ENCODE measurements around the gene CREBL2.
"Not testable (repeated sequence)": the region's sequence is repeated elsewhere in the genome, so short reads cannot be mapped to it uniquely, and the experiment has no call there.

The CREBL2 gene

DNA sequence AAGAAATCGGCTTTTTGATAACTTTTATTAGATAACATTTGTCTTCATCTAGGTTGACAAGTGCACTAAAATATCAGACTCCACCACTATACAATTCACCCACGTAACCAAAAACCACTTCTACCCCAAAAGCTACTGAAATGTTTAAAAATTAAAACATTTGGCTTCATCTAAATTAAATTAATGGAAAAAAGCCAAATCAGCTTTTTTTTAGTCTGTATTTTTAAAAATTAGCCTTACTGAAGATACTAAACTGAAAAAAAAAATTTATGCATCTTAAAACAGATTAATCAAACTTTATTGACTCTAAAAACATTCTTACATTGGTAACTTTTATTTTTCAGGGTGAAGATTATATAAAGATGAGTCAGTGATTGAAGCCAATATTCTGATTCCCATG is 30.0 kb downstream of the CREBL2 start:
- DNase-seq = no peak

DNA sequence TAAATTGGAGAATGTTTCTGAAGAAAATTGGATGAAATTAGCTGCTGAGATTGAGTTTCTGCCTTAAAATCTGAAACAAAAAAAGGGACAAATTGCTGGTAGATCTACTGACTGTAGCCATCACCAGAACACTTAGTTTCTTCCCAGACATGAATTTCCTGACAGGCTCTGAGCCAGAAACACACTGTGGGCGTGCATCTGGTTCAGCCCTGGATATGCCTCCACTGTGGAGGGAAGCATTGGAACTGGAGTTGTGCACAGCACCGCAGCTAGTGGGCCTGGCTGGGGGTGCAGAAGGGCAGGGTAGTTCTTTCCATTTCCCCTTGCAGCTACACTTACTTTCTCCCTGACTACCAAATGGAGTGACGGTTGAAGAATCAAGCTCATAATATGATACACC is 31.2 kb downstream of the CREBL2 start:
- DNase-seq = no peak

GRCh38 chr12:12645485-12645884 is 33.8 kb downstream of the CREBL2 start:
- DNase-seq = peak; percentile 56

- not testable (repeated sequence) for DNase-seq
Observed at GRCh38 chr12:12645968-12646367, 34.3 kb downstream of the CREBL2 start.

DNA sequence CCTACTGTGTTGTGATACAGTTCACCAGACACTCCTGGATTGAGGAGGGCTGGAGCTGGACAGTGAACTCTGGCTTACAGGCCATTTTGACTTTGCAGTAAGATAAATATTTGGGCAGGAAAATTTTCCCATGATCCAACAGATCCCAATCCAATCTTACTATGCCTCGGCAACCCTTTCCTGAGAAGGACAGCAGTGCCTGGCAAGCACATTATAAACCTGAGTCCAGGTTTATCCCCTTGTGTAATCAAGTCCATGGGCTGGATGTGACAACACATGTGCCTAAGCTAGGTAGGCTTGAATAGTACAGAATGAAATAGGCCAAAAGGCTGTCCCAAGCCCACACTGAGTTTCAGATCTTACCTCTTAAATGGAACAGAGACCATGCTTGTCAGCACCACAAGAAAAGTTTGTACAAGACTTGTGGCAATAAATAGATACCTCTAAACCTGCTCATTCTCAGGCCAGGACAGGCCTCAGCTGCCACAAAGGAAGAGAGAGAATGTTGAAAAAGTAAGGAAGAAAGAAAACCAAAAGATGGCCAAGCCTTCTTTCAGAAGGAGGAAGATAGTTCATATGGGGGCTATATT is 34.9 kb downstream of the CREBL2 start:
- no peak for DNase-seq

DNA sequence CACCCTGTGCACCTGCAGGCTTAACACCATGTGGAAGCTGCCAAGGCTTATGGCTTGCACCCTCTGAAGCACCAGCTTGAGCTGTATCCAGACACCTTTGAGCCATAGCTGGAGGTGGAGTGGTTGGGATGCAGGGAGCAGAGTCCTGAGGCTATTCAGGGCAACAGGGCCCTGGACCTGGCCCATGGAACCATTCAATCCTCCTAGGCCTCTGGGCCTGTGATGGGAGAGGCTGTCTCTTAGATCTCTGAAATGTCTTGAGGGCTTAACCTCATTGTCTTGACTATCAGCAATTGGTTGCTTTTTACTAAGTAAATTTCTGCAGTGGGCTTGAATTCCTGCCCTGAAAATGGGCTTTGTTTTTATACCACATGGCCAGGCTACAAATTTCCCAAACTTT is 36.6 kb downstream of the CREBL2 start:
- DNase-seq = no peak

DNA sequence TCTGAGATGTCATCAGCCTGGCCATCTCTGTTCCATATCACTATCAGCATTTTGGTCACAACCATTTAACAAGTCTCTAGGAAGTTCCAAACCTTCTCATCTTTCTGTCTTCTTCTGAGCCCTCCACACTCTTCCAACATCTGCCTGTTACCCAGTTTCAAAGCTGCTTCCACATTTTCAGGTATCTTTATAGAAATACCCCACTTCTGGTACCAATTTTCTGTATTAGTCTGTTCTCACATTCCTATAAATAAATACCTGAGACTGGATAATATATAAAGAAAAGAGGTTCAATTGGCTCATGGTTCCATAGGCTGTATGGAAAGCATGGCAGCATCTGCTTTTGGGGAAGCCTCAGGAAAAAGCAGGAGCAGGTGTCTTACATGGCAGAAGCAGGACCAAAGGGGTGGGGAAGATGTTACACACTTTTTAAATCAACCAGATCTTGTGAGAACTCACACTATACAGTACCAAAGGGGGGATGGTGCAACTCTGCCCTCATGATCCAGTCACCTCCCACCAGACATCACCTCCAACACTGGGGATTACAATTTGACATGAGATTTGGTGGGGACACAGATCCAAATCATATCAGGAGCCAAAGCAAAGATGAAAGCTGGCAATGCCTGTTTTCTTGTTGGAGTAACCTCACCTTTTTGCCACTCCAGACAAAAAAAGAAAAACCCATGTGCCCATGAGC is 37.4 kb downstream of the CREBL2 start:
- no peak for DNase-seq

GRCh38 chr12:12651752-12652151 is 40.1 kb downstream of the CREBL2 start:
- DNase-seq = no peak

DNA sequence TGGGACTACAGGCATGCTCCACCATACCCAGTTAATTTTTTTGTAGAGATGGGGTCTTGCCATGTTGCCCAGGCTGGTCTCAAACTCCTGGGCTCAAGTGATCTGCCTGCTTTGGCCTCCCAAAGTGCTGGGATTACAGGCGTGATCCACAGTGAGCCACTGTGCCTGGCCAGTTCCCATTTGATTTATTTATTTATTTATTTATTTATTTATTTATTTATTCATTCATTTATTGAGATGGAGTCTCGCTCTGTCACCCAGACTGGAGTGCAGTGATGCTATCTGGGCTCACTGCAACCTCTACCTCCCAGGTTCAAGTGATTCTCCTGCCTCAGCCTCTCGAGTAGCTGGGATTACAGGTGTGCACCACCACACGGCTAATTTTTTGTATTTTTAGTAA is 41.0 kb downstream of the CREBL2 start:
- DNase-seq = not testable (repeated sequence)

- DNase-seq = no peak
Observed at GRCh38 chr12:12653922-12654321, 42.2 kb downstream of the CREBL2 start.

DNA sequence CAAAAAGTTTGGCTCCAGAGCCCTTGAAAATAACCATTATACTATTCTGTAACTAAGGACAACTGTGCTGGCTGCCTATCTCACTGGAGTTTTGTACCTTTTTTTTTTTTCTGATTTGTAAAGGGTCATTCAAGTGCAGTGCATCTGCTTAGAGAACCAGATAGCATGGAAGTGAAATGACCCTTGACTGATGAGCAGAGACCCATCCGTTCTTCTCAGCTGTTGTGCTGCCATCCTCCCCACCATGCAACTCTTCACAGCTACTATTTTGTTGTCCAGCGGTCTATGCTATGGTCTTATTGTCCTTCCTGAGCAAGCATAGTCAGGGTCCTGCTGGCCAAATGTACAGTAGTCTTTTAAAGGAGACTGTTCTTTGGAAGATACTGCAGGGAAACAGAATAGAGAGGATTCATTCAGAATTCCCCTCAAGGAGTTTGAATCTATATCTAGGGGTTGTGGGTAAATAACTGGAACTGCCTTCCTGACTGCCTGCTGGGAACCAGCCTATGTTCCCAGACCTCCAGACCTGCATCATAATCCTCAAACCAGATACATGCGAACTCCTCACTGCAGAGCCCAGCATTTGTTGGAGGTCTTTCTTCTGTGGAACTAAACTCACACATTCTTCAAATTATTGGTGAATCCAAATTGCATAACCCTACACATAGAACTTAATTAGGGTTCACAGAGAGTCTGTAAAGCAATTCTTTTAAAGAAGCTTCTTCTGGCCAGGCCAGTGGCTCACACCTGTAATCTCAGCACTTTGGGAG is 43.2 kb downstream of the CREBL2 start:
- no peak for DNase-seq

GRCh38 chr12:12660201-12660600 is 48.5 kb downstream of the CREBL2 start:
- DNase-seq = no peak

DNA sequence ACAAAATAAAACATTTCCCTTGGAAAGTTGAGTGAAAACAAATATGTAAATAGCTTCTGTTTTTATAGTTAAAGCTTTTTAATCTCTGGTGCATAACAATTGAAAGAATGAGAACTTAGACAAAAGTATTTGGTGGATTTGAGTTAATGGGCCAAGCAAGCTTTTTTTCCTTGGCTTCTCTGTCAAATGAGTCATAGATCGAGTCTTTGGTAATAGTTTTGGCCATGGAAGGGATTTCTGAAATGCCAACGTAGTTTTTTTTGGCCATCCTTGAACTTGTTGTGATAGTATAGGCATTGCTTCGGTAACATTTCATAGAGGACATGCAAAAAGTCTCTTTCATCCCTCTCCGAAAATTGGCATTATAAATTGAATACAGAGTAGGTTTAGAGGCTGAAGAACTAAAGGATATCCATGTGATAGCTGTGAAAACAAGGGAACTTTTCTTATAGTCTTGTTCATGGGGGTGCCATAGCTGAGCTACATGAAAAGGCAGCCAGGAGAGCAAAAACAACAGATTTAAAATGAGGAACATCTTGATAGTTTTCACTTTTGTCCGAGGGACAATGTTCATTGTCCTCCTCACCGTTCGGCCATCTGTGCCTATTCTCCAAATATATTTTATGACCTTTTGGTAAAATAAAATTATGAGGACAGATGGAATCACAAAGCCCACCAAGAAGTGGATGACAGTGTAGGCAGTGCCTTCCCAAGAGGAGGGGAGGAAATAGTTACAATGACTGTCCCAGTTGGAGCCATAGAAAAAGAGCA is 49.6 kb downstream of the CREBL2 start:
- DNase-seq = no peak

- DNase-seq = no peak
Observed at GRCh38 chr12:12663644-12664294, 52.1 kb downstream of the CREBL2 start.

DNA sequence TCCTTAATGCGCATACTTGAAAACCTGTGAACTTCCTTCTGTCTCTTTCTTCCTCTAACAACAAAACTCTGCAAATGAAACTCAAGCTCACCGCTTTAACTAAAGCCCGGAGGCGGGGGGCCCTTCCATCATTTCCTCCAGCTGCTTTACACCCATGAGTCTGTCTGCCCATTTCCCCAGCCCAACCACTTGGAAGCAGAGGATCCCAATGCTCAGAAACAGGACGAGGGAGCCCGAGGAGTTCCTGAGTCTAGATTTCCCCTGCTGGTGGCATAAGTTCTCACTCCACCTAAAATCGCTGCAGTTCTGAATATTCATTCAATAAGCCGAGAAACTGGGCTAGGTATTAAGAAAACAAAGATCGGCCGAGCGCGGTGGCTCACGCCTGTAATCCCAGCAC is 53.5 kb downstream of the CREBL2 start:
- DNase-seq = no peak

- no peak for DNase-seq
Observed at GRCh38 chr12:12668005-12668404, 56.3 kb downstream of the CREBL2 start.

GRCh38 chr12:12669020-12669419 is 57.3 kb downstream of the CREBL2 start:
- DNase-seq = no peak

DNA sequence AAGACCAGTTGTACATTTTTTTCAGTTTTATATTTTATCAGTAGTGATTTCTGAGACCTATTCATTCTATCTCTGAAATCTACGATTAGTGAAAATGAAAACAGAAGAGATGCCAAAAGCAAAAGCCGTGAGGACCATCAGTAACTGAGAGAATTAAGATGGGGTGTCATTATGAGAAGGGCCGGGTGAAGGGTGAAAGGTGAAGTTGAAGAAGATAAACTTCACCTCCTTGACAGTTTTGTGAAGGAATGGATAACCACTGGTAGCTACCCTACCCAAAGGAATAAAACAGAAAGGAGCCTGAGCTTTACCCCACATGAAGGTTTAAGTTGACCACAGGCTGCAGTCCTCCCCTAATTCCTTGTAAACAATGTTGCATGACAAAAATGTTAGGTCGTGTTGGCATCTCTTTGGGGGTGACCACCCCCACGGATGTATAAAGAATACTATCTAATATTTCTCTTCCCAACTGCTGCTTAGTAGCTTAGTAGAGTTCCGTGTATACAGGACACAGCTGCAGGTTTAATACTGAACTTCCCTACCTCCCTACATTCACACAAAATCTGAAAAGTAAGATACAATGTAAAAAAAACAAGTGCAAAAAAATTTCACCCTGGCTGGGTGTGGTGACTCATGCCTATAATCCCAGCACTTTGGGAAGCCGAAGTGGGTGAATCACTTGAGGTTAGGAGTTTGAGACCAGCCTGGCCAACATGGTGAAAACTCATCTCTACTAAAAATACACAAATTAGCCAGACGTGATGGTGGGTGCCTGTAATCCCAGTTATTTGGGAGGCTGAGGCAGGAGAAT is 60.4 kb downstream of the CREBL2 start:
- no peak for DNase-seq

GRCh38 chr12:12673296-12673695 is 61.6 kb downstream of the CREBL2 start:
- no peak for DNase-seq

- DNase-seq = no peak
Observed at GRCh38 chr12:12676605-12677004, 64.9 kb downstream of the CREBL2 start.

- DNase-seq = peak; percentile 76
Observed at GRCh38 chr12:12681061-12681765, 69.5 kb downstream of the CREBL2 start.

Data from NCI-H69 (cell line).